HEK293T (cell line): Measurements from ENCODE around the gene YPEL1.

Experiments
- CTCF ChIA-PET: fragments of 350-600 bp; formaldehyde crosslinking; extraction: SDS; loops from one replicate; lab custom pipeline; 2021; ENCODE audit warnings: antibody characterized with exemption, inconsistent platforms; lab: Yijun Ruan, JAX
- POLR2A ChIA-PET: fragments of 350-600 bp; formaldehyde crosslinking; extraction: SDS; loops from one replicate; lab custom pipeline; 2020; ENCODE audit warnings: antibody characterized with exemption, inconsistent platforms; lab: Yijun Ruan, JAX
- DNase-seq: peaks from one replicate; pipeline ENCODE4 v3.0.0; 2012; ENCODE audit warnings: mixed read lengths; ENCODE audit errors: extremely low spot score
- ARNT ChIP-seq: fragments of 450-650 bp; IDR thresholded peaks from 2 replicates; pipeline ENCODE4 v1.6.1; 2017; ENCODE audit warnings: mild to moderate bottlenecking
- BHLHE40 ChIP-seq: fragments of 450-650 bp; IDR thresholded peaks from 2 replicates; pipeline ENCODE4 v1.6.1; 2016; ENCODE audit warnings: mild to moderate bottlenecking, moderate library complexity, borderline replicate concordance
- CTBP1 ChIP-seq: fragments of 450-650 bp; IDR thresholded peaks from 2 replicates; pipeline ENCODE4 v1.6.1; 2016; ENCODE audit warnings: borderline replicate concordance
- ELF4 ChIP-seq: fragments of 450-650 bp; IDR thresholded peaks from 2 replicates; pipeline ENCODE4 v1.6.1; 2017; ENCODE audit warnings: antibody characterized with exemption
- FOXA1 ChIP-seq: fragments of 450-650 bp; IDR thresholded peaks from 2 replicates; pipeline ENCODE4 v1.6.1; 2016; ENCODE audit warnings: mild to moderate bottlenecking
- FOXK2 ChIP-seq: fragments of 450-650 bp; IDR thresholded peaks from 2 replicates; pipeline ENCODE4 v1.6.1; 2016; ENCODE audit warnings: mild to moderate bottlenecking
- FOXM1 ChIP-seq: fragments of 450-650 bp; IDR thresholded peaks from 2 replicates; pipeline ENCODE4 v1.6.1; 2017; ENCODE audit warnings: mild to moderate bottlenecking, borderline replicate concordance
- HDGF ChIP-seq: fragments of 450-650 bp; IDR thresholded peaks from 2 replicates; pipeline ENCODE4 v1.6.1; 2017; ENCODE audit warnings: antibody characterized with exemption, borderline replicate concordance
- L3MBTL2 ChIP-seq: fragments of 450-650 bp; conservative IDR thresholded peaks from 2 replicates; pipeline ENCODE4 v1.6.1; 2016; ENCODE audit warnings: mild to moderate bottlenecking
- LEF1 ChIP-seq: fragments of 450-650 bp; IDR thresholded peaks from 2 replicates; pipeline ENCODE4 v1.6.1; 2017; ENCODE audit warnings: mild to moderate bottlenecking, borderline replicate concordance
- NFRKB ChIP-seq: fragments of 450-650 bp; IDR thresholded peaks from 2 replicates; pipeline ENCODE4 v1.6.1; 2016; ENCODE audit warnings: mild to moderate bottlenecking, moderate library complexity
- SP1 ChIP-seq: fragments of 450-650 bp; IDR thresholded peaks from 2 replicates; pipeline ENCODE4 v1.6.1; 2017
- SUZ12 ChIP-seq: fragments of 450-650 bp; IDR thresholded peaks from 2 replicates; pipeline ENCODE4 v1.6.1; 2016; ENCODE audit warnings: mild to moderate bottlenecking
- TARDBP ChIP-seq: fragments of 450-650 bp; IDR thresholded peaks from 2 replicates; pipeline ENCODE4 v1.6.1; 2016
- ZNF384 ChIP-seq: fragments of 450-650 bp; IDR thresholded peaks from 2 replicates; pipeline ENCODE4 v1.6.1; 2016
- TF ChIP-seq, protein P1 (sequence below): fragments of 450-650 bp; IDR thresholded peaks from 2 replicates; pipeline ENCODE4 v1.6.1; 2016

YPEL1 gene

DNA sequence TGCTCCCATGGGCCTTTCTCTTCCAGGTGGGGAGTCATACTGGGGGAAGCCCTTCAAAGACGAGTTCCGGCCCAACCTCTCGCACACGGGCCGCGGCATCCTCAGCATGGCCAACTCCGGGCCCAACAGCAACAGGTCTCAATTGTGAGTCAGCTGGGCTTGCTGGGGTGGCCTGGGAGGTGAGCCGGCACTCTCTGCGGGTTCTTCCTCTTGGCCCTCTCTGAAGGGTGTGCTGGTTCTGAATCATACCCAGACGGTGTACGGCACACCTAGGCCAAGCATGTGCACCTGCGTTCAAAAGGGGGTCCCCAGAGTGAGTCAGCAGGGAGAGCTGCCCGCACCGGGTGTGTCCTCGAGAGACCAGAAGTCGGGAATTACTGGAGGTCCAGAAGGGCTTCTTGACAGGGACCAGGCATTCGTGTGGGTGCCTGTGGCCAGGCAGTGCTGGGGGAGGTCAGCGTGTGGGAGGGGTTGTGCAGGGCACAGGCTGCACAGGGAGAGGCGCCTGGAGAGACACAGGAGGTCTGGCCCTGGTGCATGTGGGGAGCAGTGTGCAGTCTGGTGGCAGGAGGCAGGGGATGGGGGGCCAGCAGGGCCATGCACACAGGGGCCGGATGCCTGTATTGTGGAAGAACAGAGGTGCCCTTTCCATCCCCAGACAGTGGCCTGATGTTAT is 46.8 kb downstream of the YPEL1 start:
- ChIA-PET CTCF (no interaction called here), POLR2A (no interaction called here)
- TF ChIP-seq SP1: no peak
- TF ChIP-seq BHLHE40: no peak
- TF ChIP-seq HDGF: no peak
- no peak for TF ChIP-seq ELF4
- no peak for DNase-seq

DNA sequence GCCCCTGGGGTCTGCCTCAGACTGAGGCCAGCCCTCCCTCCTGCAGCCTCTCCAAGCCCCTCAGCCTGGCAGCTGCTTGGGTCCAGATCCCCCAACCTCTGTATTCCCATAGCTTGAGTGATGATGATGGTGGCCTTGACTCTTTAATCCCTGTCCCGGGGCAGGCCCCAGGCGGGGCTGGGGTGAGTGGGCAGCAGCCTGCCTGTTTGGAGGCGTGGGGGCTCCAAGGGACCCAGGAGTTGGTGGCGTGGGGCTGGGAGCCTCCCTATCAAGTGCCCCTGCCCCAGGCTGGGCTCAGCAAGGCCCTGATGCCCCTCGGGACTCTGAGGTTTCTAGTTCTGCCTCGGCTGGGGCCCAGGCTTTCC is 47.3 kb downstream of the YPEL1 start:
- DNase-seq: no peak
- no peak for TF ChIP-seq L3MBTL2
- TF ChIP-seq SUZ12: no peak
- TF ChIP-seq FOXA1: no peak
- no peak for TF ChIP-seq LEF1
- no peak for TF ChIP-seq BHLHE40
- no peak for TF ChIP-seq FOXK2
- TF ChIP-seq ZNF384: no peak
- TF ChIP-seq ELF4: no peak
- no peak for TF ChIP-seq TARDBP
- TF ChIP-seq SP1: no peak
- ChIA-PET POLR2A (no interaction called here), CTCF (no interaction called here)

DNA sequence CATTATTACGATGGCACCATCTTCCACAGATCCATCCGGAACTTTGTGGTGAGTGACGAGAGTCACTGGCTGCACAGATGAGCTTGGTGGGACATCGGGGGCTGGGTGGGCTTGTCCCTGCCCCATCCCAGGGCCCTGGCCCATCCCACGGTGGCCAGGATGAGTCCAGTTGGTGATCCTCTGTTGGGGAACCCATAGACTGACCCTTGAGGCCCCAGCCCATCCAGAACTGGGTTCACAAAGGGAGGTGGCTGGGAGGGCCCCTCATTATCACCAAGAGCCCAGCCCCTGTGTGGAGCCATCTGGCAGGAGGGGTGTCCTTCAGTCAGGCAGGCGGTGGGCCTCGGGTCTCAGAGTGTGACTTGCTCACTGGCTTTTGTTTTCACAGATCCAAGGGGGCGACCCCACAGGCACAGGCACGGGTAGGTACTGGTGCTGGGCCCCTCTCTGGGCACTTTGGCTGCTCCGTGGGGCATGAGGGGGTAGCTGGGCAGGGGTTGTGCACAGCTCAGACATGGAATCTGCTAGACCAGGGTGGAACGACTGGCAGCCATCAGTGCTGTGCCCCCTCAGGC is 47.8 kb downstream of the YPEL1 start:
- DNase-seq: no peak
- ChIA-PET POLR2A (interaction anchor here (0.8 kb wide), 1 partner anchor 10 kb away, joined by 3 read pairs; no protein-coding TSS in a partner anchor), CTCF (no interaction called here)
- no peak for TF ChIP-seq SP1
- no peak for TF ChIP-seq HDGF
- TF ChIP-seq FOXK2: no peak

DNA sequence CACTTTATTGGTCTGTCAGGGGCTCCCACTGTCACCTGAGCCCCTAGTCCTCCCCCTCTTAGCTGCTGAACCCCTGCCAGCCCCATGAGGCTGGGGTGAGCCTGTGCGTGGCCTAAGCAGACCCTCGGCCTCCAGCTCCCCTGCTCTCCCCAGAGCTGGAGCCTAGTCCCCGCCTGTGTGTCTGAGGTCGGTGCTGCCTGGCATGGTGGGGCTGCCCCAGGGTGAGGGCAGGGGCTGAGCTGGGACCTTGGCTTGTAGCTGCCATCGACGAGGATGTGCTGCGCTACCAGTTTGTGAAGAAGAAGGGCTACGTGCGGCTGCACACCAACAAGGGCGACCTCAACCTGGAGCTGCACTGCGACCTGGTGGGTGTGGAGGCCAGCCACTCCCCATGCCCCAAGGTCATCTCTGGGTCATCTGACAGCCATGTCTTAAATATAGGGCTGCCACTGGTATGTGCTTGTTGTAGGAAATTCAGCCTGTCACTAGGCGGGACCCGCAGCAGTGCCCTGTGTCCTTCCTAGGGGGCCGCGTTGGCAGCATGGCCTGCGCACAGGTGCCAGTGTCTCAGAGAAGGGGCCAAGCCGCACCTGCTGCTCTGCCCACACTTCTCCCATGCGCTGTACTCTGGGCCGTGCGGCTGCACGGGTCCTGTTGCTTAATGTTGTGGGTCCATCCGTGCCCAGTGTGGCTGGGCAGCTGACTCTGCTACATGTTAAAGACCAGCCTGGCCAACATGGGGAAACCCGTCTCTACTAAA is 48.8 kb downstream of the YPEL1 start:
- DNase-seq: no peak
- ChIA-PET POLR2A (interaction anchor here (0.8 kb wide), 1 partner anchor 11 kb away, joined by 3 read pairs; no protein-coding TSS in a partner anchor), CTCF (no interaction called here)
- TF ChIP-seq ARNT (no peak), SP1 (no peak), NFRKB (no peak), FOXA1 (no peak), ELF4 (no peak), ZNF384 (no peak), FOXK2 (no peak), BHLHE40 (no peak)
- TF ChIP-seq, protein P1, sequence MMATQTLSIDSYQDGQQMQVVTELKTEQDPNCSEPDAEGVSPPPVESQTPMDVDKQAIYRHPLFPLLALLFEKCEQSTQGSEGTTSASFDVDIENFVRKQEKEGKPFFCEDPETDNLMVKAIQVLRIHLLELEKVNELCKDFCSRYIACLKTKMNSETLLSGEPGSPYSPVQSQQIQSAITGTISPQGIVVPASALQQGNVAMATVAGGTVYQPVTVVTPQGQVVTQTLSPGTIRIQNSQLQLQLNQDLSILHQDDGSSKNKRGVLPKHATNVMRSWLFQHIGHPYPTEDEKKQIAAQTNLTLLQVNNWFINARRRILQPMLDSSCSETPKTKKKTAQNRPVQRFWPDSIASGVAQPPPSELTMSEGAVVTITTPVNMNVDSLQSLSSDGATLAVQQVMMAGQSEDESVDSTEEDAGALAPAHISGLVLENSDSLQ: no peak

DNA sequence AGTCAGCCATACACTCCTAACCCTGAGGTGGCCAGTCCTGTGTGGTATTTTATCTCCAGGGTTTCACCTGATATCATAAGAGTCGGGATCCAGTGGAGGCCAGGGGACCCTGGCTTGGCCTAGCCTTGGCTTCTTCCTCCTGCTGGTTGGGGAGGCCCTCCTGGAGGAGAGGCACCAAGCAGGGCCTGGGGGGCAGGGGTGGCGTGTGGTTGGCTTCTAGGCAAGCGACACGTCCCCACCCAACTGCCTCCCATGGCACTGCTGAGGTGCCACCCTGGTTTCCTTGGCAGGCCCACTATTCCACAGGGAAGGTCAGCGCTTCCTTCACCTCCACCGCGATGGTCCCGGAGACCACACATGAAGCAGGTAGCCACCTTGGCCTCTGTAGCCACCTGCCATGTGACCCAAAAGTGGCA is 49.4 kb downstream of the YPEL1 start:
- TF ChIP-seq ZNF384 (no peak), BHLHE40 (no peak), ARNT (no peak), NFRKB (no peak), TARDBP (no peak), ELF4 (no peak), HDGF (no peak), FOXA1 (no peak), LEF1 (no peak), SUZ12 (no peak), CTBP1 (no peak)
- TF ChIP-seq, protein P1: no peak
- DNase-seq: no peak
- ChIA-PET POLR2A (no interaction called here), CTCF (no interaction called here)

DNA sequence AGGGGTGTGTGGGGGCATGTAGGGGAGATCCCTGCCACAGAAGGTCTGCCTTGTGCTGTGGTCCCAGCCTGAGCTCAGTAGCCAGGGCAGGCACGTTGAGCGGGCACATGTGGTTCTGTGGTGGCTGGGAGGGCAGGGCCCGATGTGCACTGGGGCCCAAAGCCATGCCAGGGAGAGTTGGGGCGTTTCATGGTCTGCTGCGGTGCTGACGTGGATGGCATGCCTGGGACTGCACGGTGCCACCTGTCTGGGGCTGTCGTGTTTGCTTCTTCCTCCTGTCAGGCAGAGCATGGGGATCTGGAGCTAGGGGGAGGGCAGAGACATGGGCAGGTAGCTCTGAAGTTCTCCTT is 50.5 kb downstream of the YPEL1 start:
- ChIA-PET POLR2A (no interaction called here), CTCF (interaction anchor here (0.6 kb wide), 2 partner anchors 59 to 798 kb away, joined by 3 read pairs; no protein-coding TSS in a partner anchor)
- TF ChIP-seq SP1 (no peak), HDGF (no peak), L3MBTL2 (no peak), FOXA1 (no peak), ARNT (no peak), TARDBP (no peak), FOXM1 (no peak), ELF4 (no peak), SUZ12 (no peak), LEF1 (no peak), CTBP1 (no peak)
- DNase-seq: no peak
